Tibial nerve (tissue), 4 donors: ENCODE results near the gene KRT79.

Experiments used
- EP300 ChIP-seq, 2 donors: sonication (generic); formaldehyde crosslinking; IDR thresholded peaks; one replicate each; pipeline ENCODE4 v1.6.1; 2017; ENCODE audit warnings: antibody characterized with exemption in 2 of 2, mild to moderate bottlenecking in 1 of 2
- POLR2A ChIP-seq, 2 donors: fragments of 450-650 bp; IDR thresholded peaks; one replicate each; pipeline ENCODE4 v1.6.1; 2017; ENCODE audit warnings: antibody characterized with exemption in 2 of 2, mild to moderate bottlenecking in 2 of 2, moderate library complexity in 2 of 2
- TF ChIP-seq, protein P1 (sequence below), 5 experiments: fragments of 200-600 bp in 3 of 5; fragments of 450-650 bp in 2 of 5; sonication (generic) in 3 of 5; IDR thresholded peaks; one replicate each; pipeline ENCODE4 v1.5.1; 2016 to 2019; ENCODE audit warnings: antibody characterized with exemption in 5 of 5, mild to moderate bottlenecking in 3 of 5, moderate library complexity in 2 of 5

DNA sequence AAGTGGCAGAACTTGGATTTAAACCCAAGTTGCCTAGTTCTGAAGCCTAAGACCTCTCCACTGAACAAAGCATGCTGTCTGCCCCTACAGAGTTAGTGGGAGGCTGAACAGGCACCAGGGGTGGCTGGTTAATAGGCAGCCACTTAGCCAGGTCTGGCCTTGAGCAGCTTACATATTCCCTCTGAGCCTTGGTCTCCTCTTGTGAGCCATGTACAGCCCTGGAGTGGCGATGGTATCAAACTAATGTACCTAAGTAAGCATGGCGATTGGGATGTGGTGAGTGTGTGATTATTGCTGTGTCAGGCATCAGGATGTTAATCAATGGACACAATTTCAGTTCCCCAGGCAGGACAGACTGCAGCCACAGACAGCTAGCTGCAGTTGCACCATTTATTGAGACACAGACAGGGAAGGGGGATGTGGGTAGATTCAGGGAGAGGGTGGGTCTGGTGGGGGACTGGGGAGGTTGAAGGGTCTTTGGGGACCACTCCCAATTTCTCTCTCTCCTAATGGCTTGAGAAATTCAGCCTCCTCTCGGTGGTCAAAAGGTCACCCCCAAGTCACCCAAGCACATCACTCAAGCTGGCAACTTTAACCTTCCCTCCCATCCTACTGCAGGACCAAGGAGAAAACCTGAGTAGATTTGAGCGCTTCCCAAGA is 12.9 kb downstream of the KRT79 start:
- TF ChIP-seq, protein P1, sequence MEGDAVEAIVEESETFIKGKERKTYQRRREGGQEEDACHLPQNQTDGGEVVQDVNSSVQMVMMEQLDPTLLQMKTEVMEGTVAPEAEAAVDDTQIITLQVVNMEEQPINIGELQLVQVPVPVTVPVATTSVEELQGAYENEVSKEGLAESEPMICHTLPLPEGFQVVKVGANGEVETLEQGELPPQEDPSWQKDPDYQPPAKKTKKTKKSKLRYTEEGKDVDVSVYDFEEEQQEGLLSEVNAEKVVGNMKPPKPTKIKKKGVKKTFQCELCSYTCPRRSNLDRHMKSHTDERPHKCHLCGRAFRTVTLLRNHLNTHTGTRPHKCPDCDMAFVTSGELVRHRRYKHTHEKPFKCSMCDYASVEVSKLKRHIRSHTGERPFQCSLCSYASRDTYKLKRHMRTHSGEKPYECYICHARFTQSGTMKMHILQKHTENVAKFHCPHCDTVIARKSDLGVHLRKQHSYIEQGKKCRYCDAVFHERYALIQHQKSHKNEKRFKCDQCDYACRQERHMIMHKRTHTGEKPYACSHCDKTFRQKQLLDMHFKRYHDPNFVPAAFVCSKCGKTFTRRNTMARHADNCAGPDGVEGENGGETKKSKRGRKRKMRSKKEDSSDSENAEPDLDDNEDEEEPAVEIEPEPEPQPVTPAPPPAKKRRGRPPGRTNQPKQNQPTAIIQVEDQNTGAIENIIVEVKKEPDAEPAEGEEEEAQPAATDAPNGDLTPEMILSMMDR (IDR thresholded peaks at IDR 0.05) = no peak
- no peak for TF ChIP-seq EP300 (IDR thresholded peaks at IDR 0.05)
- no peak for TF ChIP-seq POLR2A (IDR thresholded peaks at IDR 0.05)
